Daoy (cell line): ENCODE measurements around the gene RORB. TPM values are rescaled to one million over a fixed set of nuclear protein-coding genes. Genes with fewer than 3 reads are reported as not detected.
A peak's percentile ranks its signal among the peaks of the same experiment; 100 is the strongest.
"Not testable (repeated sequence)": the region's sequence is repeated elsewhere in the genome, so short reads cannot be mapped to it uniquely, and the experiment has no call there.

Source experiments
- DNase-seq: peaks from one replicate; pipeline ENCODE4 v3.0.0-alpha.2; 2015; ENCODE audit warnings: low read depth
- total RNA-seq: library from RNA; depleted of rRNA; stranded (reverse); fragments of >200 nt; shearing (Covaris generic); gene quantifications from 2 replicates; pipeline ENCODE4 v1.2.3, GENCODE V29; 2014

The RORB gene
- total RNA-seq, 1 experiment from 2014 or later, result 2.9 TPM

DNA sequence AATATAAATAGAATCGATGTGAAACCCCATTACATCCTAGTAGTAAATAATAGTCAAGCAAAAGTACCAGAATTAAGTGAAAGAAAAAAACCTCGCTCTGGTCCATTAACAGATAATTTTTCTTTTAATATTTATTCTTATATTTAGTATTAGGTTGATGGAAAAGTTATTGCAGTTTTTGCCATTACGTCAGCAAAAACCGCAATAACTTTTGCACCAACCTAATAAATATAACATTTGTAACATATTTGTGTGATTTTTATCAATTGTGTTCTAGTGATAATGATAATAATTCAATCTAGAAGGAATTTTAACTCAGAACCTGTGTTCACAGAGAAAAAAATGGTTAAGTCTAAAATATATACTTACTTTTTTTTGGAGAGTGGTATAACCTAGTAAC lies 16.1 kb downstream of the RORB start:
- no peak for DNase-seq

DNA sequence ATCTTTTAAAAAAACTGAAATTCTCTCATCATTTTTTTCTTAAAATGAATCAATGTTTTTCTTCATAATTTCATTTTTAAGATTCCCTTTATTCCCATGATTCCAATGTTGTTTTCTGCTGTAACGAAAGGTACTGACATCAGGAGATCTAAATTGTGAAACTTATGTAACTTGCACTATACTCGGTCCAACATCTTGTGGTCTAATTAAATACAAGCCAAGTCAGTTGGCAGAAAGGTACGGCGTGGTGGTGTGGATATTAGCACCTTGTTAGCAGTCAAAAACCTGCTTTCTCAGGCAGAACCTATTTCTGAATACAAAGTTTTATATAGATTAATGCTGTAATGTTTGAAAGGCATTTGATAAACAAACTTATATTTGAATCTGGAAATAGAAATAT lies 20.1 kb downstream of the RORB start:
- DNase-seq, result no peak

DNA sequence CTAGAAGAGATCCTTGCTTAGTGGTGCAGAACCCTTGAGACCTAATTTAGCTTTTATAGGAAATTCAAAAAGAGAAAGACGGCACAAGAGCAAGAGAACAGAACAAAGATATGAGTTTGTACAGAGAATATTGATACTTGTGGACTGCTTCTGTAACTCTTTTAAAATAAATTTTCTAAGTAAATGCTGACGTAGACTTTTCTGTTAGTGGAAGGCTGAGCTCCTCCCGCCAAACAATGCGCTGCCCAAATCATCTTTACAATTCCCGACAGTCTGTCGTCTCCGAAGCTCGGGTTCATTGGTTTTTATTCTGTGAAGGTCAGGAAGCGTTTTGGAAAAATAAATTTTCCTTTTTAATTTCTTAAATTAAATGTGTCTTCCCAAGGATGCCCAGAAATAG lies 22.3 kb downstream of the RORB start:
- DNase-seq, result no peak

DNA sequence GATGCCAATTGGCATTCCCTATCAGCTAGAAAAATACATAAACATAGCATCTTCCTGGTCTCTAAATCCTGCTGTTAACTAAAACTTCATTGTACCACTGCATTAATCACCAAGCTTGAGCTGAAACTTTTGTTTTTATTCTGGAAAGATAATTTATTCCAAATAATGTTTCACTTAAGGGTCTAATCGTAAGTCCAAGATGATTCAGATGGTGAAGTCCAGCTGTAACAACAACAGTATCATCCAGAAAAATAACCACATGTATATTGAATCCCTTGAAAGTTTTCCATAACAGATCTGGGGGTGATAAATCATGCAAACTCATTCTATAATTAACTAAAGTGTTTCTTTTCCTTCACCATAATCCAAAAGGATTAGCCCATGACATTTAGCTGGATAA lies 23.9 kb downstream of the RORB start:
- peak; percentile 73 for DNase-seq

DNA sequence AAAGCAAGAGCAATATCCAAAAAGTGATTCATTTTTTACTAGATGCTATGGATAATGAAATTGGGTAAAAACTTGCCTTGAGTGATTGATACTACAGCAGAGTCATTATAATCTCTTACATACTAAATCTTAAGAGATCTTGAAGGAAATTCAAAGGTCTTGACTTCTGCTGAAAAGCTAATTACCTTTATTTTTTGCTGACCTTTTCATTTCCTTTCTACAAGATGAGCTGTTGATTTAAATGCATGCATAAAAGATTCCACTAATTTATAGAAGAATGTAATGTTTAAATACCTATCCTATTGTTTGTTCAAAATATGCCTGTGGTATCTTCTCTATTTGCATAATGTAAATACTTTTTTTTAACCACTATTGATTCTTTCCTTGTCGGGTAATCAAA lies 27.2 kb downstream of the RORB start:
- DNase-seq, result no peak

DNA sequence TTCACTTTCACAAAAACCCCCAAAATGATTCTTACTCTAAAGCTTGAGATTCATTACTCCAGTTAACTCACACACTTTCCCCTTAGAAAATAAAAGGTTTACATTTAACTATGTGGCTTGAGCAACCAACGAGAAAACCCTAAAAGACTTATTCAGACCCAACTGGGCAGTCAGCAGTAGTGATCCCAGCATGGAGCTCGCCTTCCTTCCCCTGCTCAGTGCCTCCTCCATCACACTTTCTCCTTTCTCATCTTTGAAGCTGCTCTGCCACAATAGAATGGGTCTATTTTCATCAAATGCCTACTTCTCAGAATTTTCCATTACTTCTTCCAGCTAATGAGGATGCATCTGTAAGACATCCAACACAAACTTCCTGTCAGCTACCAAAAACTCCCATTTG lies 29.1 kb downstream of the RORB start:
- no peak for DNase-seq

DNA sequence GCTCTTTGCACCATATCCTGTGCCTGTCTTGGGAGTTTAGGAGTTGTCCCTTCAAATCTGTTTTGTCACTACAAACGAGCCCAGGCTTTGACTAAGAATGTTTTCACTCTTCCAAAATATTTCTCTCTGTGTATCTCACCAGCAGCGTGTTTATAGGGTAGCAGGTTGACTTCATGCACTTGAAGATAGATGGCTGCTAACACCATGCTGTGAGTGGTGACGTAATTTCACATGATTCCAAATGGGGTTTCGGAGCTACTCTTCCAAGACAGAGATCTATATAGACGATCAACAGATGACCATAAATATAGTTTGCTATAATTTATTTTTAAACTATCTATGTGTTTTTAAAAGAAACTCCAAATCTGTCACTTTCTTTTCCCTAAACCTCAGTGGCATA lies 30.6 kb downstream of the RORB start:
- peak; percentile 20 for DNase-seq

DNA sequence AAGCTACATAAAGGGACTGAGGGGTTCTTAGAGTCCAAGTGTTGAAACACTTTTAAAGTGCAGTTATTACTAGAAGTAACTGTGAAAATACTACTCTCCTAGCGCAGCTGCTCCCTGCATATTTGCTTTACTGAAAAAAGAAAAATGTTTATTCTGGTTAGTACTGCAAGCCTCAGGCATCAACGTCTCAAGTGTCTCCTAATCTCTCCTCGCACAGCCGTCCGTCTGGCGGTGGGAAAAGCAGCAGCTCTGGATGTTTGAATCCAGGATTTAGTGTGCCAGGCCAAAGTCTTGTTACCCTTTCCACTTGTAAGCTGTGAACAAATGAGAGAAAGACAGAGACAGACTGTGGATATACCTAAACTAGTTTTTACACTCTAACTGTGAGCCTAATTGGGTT lies 31.1 kb downstream of the RORB start:
- DNase-seq, result peak; percentile 32

DNA sequence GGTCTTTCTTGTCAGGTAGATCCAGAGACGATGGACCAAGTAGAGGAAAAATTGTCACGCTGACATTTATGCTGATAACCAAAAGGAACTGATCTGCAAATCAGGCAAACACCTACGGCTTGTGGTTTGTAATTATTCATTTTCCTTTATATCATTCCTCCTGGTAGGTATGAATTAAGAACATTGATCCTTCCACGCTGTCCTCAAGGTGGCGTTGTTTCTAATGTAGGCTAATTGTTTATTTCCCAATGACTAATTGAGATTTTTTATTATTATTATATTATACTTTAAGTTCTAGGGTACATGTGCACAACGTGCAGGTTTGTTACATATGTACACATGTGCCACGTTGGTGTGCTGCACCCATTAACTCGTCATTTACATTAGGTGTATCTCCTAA lies 33.3 kb downstream of the RORB start:
- not testable (repeated sequence) for DNase-seq

DNA sequence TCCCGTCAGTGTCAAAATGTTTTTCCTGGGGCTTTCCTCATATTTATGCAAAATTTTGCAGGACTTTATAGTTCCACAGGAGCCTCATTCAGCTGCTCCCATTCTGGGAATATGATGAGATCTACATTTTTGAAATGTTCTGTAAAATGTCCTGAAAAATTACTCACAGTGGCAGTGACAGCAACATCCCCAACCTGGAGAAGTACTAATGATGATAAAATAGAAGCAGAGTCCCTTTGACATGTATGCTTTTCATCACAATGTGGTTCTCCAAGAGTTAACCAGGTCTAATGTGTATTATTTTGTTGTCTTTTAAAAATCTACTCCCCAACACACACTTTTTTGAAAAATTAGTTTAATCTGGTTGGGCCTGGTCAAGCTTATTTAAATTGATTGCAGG lies 36.1 kb downstream of the RORB start:
- no peak for DNase-seq

DNA sequence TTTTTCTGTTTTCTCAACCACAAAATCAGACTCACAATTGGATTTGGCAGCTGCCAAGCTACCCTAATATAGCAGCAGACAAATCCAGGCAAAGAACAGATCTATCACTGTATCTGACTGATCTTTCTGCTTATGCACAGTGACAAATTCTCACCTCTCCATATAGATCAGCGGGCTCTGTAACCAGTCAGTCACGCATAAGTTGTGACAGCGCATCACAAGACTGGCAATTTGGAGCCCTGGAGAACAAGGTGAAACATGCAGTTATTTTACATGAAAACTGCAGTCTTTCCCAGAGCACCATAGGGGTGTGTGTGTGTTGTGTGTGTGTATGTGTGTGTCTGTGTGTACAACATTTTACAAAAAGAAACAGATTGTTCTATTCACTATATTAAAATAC lies 37.7 kb downstream of the RORB start:
- no peak for DNase-seq

DNA sequence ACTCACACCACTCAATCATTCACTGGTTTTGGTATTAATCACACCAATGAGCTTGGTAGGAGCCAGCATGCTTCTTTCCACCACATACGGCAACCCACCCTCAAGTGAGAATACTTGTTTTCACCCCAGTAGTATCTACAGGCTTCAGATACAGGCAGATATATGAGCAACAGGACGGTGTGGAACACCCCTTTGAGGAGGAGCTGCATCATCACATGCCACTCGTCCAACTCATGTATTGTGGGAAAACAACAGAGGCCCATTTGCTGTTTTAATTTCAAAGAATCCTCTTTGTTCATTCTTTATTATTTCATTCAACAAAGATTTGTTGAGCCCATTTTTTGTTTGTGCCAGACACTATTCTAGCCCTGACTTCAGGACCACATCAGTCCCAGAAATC lies 46.0 kb downstream of the RORB start:
- no peak for DNase-seq

DNA sequence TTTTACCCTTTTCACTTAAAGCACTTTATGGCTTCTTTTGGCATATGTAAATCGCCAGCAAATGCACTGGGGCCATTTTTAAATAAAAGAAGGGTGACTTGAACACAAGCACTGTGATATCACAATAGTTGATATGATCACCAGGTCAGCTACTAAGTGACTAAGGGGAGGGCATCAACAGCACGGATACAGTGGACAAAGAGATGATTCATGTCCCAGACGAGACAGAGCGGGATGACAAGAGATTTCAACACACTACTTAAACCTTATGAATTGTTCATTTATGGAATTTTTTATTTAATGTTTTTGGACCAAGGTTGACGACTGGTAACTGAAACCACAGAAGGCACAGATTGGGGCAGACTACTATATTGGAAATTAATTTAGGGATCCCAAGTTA lies 54.1 kb downstream of the RORB start:
- DNase-seq, result peak; percentile 38

DNA sequence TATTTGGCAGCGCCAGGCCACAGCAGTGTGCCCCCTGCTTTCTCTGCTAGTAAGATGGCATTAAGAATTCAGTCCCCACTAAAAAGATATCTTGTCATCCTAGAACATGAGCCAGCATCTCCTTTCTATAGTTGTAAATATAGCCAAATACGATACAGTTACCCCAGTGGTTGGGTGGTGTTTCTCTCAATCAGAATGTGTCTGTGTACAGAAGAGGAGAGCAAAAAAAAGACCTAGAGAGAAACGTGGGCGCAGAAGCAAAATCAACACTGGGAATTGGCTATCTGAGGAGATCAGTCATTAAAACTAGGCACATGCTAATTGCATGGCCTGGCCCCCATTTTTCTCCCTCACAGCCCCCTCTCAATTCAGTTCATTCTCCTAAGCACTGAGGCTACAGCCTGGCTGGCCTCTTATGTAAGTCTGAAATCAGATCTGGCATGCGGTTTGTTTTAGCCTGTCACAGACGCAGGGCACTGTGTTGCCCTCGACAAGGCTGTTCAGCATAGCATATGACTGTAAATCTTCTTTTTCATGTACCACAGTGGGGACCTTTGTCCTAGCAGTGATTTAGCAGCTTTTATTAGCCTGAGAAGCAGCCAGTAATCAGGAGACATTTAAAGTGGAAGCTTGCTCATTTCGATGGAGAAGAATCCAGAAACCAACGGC lies 57.8 kb downstream of the RORB start:
- peak; percentile 57 for DNase-seq

DNA sequence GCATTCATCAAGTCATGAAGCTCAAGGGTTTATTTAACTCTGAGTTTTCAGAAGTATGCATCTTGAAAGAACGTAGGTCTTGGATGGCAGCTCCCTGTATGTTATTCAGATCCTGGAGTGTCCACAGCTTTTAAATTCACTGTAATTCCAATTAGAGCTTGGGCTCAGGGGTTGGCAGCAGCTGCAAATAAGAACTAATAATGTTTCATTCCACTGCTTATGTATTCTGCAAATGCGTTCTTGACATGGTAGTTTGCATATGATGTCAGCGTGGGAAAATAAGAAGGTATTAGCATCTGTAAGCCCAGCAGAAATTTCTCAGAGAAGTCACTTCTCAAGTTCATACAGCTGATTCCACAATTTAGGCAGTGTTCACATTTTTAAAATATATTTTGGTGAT lies 58.4 kb downstream of the RORB start:
- no peak for DNase-seq

DNA sequence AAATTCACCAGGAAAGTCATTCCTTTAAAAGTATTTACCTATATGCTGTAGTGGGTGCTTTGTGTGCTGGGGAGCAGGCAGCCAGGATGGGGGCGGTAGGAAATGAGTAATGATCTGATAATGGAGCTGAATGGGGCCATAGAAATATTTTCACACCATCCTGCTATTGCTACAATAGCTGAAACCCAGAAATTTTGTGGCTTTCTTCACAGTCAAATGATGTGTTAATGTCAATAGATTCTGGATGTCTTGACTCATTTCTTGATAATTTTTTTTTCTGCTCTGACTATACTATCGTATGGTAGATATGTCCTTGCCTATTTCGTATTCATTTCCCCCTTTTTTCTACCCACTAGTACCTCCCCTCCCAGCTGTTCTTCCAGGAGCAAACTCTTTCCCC lies 59.5 kb downstream of the RORB start:
- peak; percentile 84 for DNase-seq

DNA sequence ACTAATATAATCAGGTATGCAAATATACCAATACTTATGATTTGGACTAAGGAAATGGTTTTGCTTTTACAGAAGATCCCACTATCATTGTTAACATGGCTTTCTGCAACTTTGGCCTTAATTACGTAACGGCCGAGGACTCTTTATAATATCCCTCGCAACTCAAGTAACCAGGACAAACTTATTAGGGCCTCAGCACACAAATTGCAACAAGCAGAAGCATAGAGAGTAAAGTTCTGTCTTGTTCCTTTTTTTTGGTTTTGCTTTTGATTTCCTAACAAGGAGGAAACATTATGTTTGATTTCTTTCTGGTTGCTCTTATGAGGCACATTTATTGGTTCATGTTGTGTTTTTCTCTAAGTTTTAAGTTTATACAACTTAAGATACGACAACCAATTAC lies 60.4 kb downstream of the RORB start:
- DNase-seq, result no peak

DNA sequence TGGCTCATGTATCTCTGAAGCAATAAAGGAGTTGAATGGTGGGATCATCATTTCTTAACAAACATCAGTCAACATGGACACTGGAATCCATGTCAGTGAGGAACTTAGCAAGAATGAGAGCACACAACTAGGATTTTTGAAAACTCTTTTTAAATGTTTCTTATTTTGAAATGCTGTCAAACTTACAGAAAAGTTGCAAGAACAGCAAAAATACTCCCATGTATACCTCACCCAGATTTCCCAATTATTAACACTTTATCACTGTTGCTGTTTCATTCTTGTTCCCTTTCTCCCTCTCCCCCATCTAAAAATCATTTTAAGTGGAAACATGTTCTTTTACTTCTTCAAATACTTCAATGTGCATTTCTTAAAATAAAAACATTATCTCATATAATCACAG lies 65.5 kb downstream of the RORB start:
- no peak for DNase-seq

DNA sequence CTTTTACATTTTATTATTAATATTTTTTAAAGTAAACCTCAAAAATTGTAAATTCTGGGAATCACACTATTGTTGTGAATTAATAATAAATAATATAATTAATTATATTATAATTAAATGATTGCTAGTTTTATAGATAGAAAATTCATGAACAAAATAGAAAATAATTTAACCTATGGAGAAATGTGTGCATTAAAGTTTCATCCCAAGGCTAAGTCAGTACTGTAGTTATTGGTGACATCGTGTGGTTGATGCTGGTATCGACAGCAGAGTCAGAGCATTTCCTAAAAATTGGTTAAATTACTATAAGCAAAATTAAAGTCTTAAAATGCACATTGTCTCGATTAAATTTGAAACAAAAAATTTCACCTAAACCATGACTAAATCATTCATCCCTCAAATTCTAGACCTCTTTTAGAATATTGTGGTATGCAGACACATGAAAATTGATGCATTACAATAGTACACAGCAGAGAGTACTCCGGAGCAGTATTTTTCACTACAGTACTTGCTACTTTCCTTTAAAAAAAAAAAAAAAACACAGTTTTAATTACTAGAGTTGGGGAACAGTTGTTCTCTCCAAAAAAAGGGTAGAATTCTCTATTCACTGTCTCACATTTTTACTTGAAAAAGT lies 73.9 kb downstream of the RORB start:
- peak; percentile 52 for DNase-seq

DNA sequence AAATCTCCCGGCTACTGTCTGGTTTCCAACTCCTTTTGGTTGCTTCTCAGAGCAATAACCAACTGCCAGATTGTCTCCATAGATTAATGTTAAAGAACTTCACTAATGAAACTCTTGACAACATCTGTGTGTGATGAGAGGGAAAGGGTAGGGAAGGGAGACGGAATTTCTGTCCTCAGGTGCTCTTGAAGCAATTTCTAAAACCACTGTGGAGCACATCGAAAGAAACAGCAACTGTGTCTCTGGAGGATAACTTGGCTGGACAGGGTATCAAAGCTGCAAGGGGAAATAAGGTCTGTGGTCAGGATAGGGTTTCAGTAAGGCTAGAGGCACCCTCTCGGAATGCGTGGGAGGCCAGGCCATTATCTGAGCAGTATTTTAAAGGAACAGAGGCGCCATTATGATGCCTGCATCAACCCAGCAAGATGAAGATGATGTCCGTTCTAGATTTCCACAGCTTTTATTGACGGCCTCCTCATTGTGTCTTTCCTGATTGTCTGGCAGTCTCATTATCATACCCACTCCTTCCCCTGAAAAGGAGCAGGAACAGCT lies 76.6 kb downstream of the RORB start:
- peak; percentile 72 for DNase-seq

DNA sequence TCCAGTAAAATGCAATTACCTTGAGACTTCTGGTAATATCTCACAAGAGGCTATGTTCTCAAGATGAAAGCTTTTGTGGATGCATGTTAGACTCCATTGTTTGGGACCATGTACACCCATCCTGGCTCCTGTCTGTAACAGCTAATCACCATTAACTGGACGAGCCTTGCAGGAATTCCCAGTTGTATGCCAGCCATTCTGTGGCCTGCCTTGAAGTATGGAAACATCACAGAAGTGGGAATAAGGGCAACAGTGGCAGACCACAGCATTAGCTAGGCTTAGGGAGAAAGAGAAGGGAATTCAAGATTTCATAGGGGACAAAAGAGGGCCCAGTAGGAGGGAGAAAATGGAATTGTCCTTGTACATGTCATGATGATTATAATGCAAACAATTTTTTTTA lies 79.0 kb downstream of the RORB start:
- DNase-seq, result no peak

DNA sequence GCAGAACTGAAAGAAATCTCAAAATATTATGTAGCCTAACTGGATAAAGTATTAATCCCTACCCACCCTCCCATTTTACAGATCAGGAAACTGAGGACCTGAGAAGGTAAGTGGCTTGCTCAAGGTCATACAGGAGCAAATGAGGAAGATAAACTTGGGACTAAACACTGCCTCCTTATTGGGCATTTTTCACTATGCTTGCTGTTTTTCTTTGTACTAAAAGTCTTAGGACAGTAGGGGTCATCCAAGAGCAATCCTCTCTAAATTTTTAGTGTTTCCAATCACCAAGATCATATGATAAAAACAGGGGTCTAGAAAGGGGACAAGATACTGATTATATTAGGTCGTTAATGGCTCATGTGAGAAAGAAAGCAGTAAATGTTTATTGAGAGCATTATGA lies 80.8 kb downstream of the RORB start:
- no peak for DNase-seq

DNA sequence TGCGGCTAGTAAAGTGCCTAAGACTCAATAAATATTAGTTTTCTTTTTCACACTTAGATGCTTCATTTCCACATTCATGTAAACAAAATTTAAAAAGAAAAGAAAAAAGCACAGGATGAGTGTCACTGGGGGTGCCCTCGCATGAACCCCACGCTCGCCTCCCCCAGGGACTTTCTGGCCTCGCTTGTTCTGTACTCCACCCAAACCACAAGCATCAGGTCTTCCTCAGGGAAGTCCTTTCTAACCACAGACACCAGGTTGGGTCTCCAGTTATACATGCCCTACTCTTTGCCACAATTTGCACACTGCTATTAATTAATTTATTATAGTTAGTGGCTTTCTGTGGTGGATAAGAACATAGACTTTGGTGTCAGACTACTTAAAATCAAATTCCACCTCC lies 92.4 kb downstream of the RORB start:
- no peak for DNase-seq

DNA sequence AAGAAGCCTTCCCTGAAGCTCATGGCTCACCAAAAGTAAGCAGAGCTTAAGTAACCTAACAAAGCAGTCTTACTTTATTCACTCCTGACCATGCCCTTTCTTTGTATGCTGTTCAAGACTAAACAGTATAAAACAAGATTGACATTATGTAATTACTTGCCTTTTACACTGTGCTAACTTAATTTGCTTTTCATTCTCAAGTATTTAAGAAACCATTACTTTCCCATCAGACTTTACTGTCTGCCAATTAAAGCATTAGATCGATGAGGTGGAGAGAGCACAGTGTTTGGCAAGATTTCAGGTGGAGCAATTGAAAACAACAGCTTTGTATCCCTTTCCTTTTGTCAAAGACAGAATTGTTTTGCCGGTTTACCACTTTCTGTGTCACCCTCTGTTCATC lies 98.2 kb downstream of the RORB start:
- no peak for DNase-seq
